ENCODE data around the gene ABHD8.
A peak's percentile ranks its signal among the peaks of the same experiment; 100 is the strongest.

DNA sequence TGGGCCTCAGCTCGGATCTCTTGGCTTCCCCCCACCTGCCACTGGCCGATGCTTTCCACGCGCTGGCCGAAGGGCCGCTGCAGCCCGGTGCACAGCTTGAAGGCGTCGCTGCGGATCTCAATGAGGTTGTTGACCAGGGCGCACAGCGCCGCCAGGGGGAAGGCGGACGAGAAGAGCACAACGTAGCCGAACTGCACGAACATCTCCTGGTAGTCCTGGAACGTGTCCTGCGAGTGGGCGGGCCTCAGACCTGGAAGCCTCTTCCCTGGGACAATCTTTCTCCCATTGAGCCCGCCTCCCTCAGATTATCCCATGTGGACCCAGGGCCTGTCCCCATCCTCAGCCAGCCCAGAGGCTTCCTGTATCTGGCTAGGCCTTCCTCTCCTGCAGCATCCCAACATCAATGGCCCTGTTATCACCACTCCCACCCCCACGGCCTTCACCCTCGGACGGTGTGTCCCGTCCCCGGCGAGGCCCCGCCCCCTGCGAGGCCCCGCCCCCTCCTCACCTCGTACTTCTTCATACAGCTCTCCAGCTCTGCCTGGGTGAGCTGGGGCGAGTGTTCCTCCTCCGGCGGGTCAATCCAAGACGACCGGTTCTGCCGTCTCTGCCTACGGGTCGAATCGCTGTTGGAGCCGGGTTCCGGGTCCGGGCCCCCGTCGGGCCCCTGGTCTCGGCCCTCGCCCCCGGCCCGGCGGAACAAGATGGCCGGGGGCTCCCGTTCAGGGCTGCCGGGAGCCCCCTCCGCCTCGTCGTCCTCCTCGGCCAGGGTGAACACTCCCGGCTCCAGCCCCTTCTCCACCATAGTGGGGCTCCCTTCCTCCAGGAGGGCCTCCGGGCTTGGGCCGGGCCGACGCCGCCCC lies 24.7 kb upstream of the ABHD8 start:
- TF ChIP-seq, protein P1, sequence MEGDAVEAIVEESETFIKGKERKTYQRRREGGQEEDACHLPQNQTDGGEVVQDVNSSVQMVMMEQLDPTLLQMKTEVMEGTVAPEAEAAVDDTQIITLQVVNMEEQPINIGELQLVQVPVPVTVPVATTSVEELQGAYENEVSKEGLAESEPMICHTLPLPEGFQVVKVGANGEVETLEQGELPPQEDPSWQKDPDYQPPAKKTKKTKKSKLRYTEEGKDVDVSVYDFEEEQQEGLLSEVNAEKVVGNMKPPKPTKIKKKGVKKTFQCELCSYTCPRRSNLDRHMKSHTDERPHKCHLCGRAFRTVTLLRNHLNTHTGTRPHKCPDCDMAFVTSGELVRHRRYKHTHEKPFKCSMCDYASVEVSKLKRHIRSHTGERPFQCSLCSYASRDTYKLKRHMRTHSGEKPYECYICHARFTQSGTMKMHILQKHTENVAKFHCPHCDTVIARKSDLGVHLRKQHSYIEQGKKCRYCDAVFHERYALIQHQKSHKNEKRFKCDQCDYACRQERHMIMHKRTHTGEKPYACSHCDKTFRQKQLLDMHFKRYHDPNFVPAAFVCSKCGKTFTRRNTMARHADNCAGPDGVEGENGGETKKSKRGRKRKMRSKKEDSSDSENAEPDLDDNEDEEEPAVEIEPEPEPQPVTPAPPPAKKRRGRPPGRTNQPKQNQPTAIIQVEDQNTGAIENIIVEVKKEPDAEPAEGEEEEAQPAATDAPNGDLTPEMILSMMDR (IDR thresholded peaks at IDR 0.05): peak in 2 of 3 experiments; percentile 29 to 38
- TF ChIP-seq POLR2A (IDR thresholded peaks at IDR 0.05): no peak

Measured in testis (tissue), 2 donors.